ENCODE results near the gene DCDC2C. TPM values are rescaled to one million over a fixed set of nuclear protein-coding genes. Genes with fewer than 3 reads are reported as not detected.

Gene DCDC2C
- total and polyA plus RNA-seq, 2 experiments from 2014 or later, result not detected

GRCh38 chr2:3679616-3680393, 23.6 kb upstream of the DCDC2C start:
- Histone ChIP-seq H3K36me3 (replicated peaks; ENCODE audit: insufficient read depth, low read depth) (no peaks in the 10 kb centered on the region), H3K4me2 (no peak overlapping the region), H3K27me3 (no peaks in the 10 kb centered on the region), H3K79me2 (no peaks in the 10 kb centered on the region), H4K20me1 (ENCODE audit: insufficient read depth, poor library complexity, severe bottlenecking) (no peaks in the 10 kb centered on the region), H3K4me3 (no peak overlapping the region), H2AFZ (no peak overlapping the region), H3K9me2 (replicated peaks; ENCODE audit: insufficient read depth) (no peaks in the 10 kb centered on the region), H3K27ac (no peak overlapping the region), H3K4me1 (ENCODE audit: insufficient read depth) (no peaks in the 10 kb centered on the region), H3K9me3 (ENCODE audit: low read depth) (no peaks in the 10 kb centered on the region)
- no peak for DNase-seq (ENCODE audit: low spot score)
- 91% methylated on average over 23 of the region's 23 CpGs for WGBS (ENCODE audit: low lambda C conversion rate, missing lambda C conversion rate)
- no peak for TF ChIP-seq CTCF (IDR thresholded peaks at IDR 0.05; ENCODE audit: poor library complexity)
- no peak for TF ChIP-seq EZH2 (IDR thresholded peaks at IDR 0.05; ENCODE audit: borderline replicate concordance)
- TF ChIP-seq EZH2phosphoT487 (IDR thresholded peaks at IDR 0.05; ENCODE audit: low read depth, severe bottlenecking, unreplicated experiment), result no peak

GRCh38 chr2:3680548-3681345, 22.6 kb upstream of the DCDC2C start:
- Histone ChIP-seq H3K9me3 (ENCODE audit: low read depth) (no peaks in the 10 kb centered on the region), H3K79me2 (no peaks in the 10 kb centered on the region), H3K36me3 (replicated peaks; ENCODE audit: insufficient read depth, low read depth) (no peaks in the 10 kb centered on the region), H3K27ac (no peak overlapping the region), H3K27me3 (no peaks in the 10 kb centered on the region), H4K20me1 (ENCODE audit: insufficient read depth, poor library complexity, severe bottlenecking) (no peaks in the 10 kb centered on the region), H2AFZ (no peak overlapping the region), H3K4me2 (no peak overlapping the region), H3K9me2 (replicated peaks; ENCODE audit: insufficient read depth) (no peaks in the 10 kb centered on the region), H3K4me3 (no peak overlapping the region), H3K4me1 (ENCODE audit: insufficient read depth) (no peaks in the 10 kb centered on the region)
- DNase-seq (ENCODE audit: low spot score), result no peak
- WGBS (ENCODE audit: low lambda C conversion rate, missing lambda C conversion rate), result 95% methylated on average over 18 of the region's 18 CpGs
- TF ChIP-seq EZH2 (IDR thresholded peaks at IDR 0.05; ENCODE audit: borderline replicate concordance), result no peak
- no peak for TF ChIP-seq EZH2phosphoT487 (IDR thresholded peaks at IDR 0.05; ENCODE audit: low read depth, severe bottlenecking, unreplicated experiment)
- TF ChIP-seq CTCF (IDR thresholded peaks at IDR 0.05; ENCODE audit: poor library complexity), result no peak

- H3K79me2 ChIP-seq, result no peaks in the 10 kb centered on the region
- no peak overlapping the region for H3K4me3 ChIP-seq
- no peak overlapping the region for H2AFZ ChIP-seq
- H4K20me1 ChIP-seq (ENCODE audit: insufficient read depth, poor library complexity, severe bottlenecking), result no peaks in the 10 kb centered on the region
- H3K27me3 ChIP-seq, result no peaks in the 10 kb centered on the region
- TF ChIP-seq EZH2 (IDR thresholded peaks at IDR 0.05; ENCODE audit: borderline replicate concordance), result no peak
- no peak for TF ChIP-seq EZH2phosphoT487 (IDR thresholded peaks at IDR 0.05; ENCODE audit: low read depth, severe bottlenecking, unreplicated experiment)
- no peak for TF ChIP-seq CTCF (IDR thresholded peaks at IDR 0.05; ENCODE audit: poor library complexity)
- H3K4me1 ChIP-seq (ENCODE audit: insufficient read depth), result no peaks in the 10 kb centered on the region
- H3K27ac ChIP-seq, result no peak overlapping the region
- H3K4me2 ChIP-seq, result no peak overlapping the region
- H3K36me3 ChIP-seq (replicated peaks; ENCODE audit: insufficient read depth, low read depth), result no peaks in the 10 kb centered on the region
- no peaks in the 10 kb centered on the region for H3K9me2 ChIP-seq (replicated peaks; ENCODE audit: insufficient read depth)
- H3K9me3 ChIP-seq (ENCODE audit: low read depth), result no peaks in the 10 kb centered on the region
- no peak for DNase-seq (ENCODE audit: low spot score)
- WGBS (ENCODE audit: low lambda C conversion rate, missing lambda C conversion rate), result 90% methylated on average over 5 of the region's 5 CpGs
Measured at GRCh38 chr2:3681625-3682024, 21.8 kb upstream of the DCDC2C start.
